ENCODE data around the gene TEX29.

TEX29 gene

GRCh38 chr13:111359237-111359915 is 38.9 kb downstream of the TEX29 start:
- no peak overlapping the region for H3K4me3 ChIP-seq (ENCODE audit: low read length in 2 of 2)
- H3K36me3 ChIP-seq (ENCODE audit: control insufficient read depth in 2 of 2, insufficient read depth in 2 of 2, low read length in 2 of 2): no peaks in the 10 kb centered on the region
- H3K27me3 ChIP-seq (ENCODE audit: control insufficient read depth in 1 of 2, insufficient read depth in 2 of 2, low read length in 2 of 2): peaks cover 17 to 18% of the 10 kb centered on the region in 2 donors
- no peak overlapping the region for H3K27ac ChIP-seq (ENCODE audit: low read length)
- no peaks in the 10 kb centered on the region for H3K4me1 ChIP-seq (ENCODE audit: control insufficient read depth, insufficient read depth, low read length)
- H3K9ac ChIP-seq (ENCODE audit: low read length in 2 of 2): no peak overlapping the region
- H3K9me3 ChIP-seq (ENCODE audit: control insufficient read depth in 2 of 2, low read length in 2 of 2): no peaks in the 10 kb centered on the region

DNA sequence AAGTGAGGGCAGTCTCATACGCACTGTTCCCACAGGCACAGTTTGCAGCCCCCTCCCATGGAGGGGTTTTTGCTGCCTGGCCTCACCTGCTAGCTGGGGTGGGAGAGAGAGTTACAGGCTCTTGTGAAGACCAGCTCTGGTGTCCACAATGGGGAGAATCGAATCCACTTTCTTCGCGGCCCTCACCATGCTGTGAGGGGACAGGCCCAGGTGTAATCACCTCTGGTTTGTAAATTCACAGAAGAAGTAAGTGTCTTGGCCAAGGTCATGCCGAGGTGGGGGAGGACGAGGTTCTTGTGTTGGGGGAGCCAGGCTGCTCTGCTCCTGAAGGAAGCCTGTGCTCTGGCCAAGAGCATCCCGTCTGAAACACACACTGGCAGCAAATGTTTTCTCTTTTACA is 39.5 kb downstream of the TEX29 start:
- peaks cover 18% of the 10 kb centered on the region in 2 donors for H3K27me3 ChIP-seq (ENCODE audit: control insufficient read depth in 1 of 2, insufficient read depth in 2 of 2, low read length in 2 of 2)
- no peaks in the 10 kb centered on the region for H3K4me1 ChIP-seq (ENCODE audit: control insufficient read depth, insufficient read depth, low read length)
- no peak overlapping the region for H3K4me3 ChIP-seq (ENCODE audit: low read length in 2 of 2)
- no peak overlapping the region for H3K27ac ChIP-seq (ENCODE audit: low read length)
- H3K9ac ChIP-seq (ENCODE audit: low read length in 2 of 2): no peak overlapping the region
- H3K9me3 ChIP-seq (ENCODE audit: control insufficient read depth in 2 of 2, low read length in 2 of 2): no peaks in the 10 kb centered on the region
- H3K36me3 ChIP-seq (ENCODE audit: control insufficient read depth in 2 of 2, insufficient read depth in 2 of 2, low read length in 2 of 2): no peaks in the 10 kb centered on the region

DNA sequence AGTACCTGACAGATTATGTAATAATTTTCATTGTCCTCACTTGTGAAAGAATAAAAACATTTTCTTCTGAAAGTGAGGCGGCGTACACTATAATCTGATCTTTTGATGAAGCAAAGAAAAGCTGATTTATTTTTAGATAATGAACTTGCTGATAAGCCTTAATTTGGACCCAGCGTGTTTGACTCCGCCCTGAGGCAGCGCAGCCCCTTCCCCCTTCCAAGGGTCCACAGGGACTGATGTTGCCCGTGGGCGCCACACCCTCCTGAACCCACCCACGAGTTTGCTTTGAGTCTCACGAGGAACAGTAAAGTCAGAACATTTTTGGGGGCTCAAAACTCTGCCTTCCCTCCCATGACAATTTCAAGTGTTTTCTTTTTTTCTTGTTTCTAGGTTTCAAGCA is 40.0 kb downstream of the TEX29 start:
- no peaks in the 10 kb centered on the region for H3K36me3 ChIP-seq (ENCODE audit: control insufficient read depth in 2 of 2, insufficient read depth in 2 of 2, low read length in 2 of 2)
- no peak overlapping the region for H3K4me3 ChIP-seq (ENCODE audit: low read length in 2 of 2)
- peaks cover 19 to 22% of the 10 kb centered on the region in 2 donors for H3K27me3 ChIP-seq (ENCODE audit: control insufficient read depth in 1 of 2, insufficient read depth in 2 of 2, low read length in 2 of 2)
- H3K4me1 ChIP-seq (ENCODE audit: control insufficient read depth, insufficient read depth, low read length): no peaks in the 10 kb centered on the region
- no peaks in the 10 kb centered on the region for H3K9me3 ChIP-seq (ENCODE audit: control insufficient read depth in 2 of 2, low read length in 2 of 2)
- no peak overlapping the region for H3K27ac ChIP-seq (ENCODE audit: low read length)
- no peak overlapping the region for H3K9ac ChIP-seq (ENCODE audit: low read length in 2 of 2)

DNA sequence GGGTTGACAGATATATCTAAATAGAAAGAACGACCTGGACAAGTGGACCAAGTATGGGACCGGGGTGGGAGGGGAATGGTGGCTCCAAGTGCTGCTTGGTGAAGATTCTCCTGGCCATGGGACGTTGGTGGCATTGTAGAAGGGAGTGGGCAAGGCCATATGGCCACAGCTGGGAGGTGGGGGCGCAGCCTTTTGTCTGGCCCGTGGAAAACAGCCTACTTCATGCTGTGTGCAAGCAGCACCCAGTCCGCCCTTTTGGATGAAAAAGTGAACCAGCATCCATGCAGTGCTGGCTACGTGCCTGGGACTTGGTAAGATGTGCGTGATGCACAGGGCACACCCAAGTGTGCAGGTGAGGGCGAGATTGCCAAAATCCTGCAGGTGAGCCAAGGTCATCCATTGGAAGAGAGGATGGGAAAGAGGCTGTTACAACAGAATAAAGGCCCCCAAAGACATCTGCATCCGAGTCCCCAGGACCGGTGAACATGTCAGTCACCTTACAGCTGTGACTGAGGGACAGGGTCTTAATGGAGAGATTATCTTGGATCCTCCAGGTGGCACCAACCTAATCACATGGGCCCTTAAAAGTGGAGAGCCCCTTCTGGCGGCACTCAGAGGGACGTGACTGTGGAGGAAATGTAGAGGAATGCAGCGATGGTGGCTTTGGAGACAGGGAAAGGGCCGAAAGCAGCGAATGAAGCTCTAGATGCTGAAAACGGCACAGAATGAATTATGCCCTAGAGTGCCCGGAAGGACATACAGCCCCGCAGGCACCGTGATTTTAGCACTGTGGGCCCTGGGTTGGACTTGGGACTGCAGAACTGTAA is 40.8 kb downstream of the TEX29 start:
- Histone ChIP-seq H3K9ac (ENCODE audit: low read length in 2 of 2) (no peak overlapping the region), H3K4me1 (ENCODE audit: control insufficient read depth, insufficient read depth, low read length) (no peaks in the 10 kb centered on the region), H3K27ac (ENCODE audit: low read length) (no peak overlapping the region), H3K27me3 (ENCODE audit: control insufficient read depth in 1 of 2, insufficient read depth in 2 of 2, low read length in 2 of 2) (peaks cover 19 to 22% of the 10 kb centered on the region in 2 donors), H3K4me3 (ENCODE audit: low read length in 2 of 2) (no peak overlapping the region), H3K36me3 (ENCODE audit: control insufficient read depth in 2 of 2, insufficient read depth in 2 of 2, low read length in 2 of 2) (no peaks in the 10 kb centered on the region), H3K9me3 (ENCODE audit: control insufficient read depth in 2 of 2, low read length in 2 of 2) (no peaks in the 10 kb centered on the region)

DNA sequence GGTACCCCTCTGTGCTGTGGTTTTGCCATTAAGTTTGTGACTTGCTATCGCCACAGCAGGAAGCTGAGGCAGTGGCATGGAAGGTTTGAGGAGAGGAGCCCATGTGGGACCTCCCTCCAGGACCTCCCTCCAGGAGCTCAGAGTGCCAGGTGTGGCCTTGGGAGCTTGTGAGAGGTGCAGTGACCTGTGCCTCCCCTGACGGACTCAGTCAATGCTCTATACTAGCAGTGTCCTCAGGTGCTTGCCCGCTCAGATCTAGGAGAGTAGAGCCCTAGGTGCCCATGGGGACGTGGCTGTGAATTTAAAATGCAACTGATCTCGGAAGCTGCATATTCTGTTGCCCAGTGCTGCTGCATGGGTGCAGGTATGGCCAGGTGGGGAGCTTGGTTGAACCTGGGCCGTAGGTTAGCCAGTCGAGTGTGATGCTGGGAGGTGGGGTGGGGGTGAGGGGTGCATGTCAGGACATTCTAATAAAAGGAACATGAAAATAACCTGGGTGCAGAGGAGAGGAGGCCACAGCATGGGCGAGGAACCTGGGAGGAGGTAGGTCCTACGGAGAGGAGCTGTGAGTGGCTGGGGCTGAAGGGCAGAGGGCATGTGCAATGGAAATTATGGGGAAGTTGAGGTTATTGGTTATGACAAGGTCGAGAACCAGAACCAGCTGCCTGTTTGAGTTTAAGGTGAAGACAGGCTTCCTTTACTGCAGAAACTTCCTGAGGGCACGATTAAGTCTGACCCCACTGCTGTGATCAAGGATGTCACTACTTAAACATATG is 41.6 kb downstream of the TEX29 start:
- peaks cover 19 to 22% of the 10 kb centered on the region in 2 donors for H3K27me3 ChIP-seq (ENCODE audit: control insufficient read depth in 1 of 2, insufficient read depth in 2 of 2, low read length in 2 of 2)
- no peak overlapping the region for H3K9ac ChIP-seq (ENCODE audit: low read length in 2 of 2)
- no peaks in the 10 kb centered on the region for H3K4me1 ChIP-seq (ENCODE audit: control insufficient read depth, insufficient read depth, low read length)
- no peak overlapping the region for H3K4me3 ChIP-seq (ENCODE audit: low read length in 2 of 2)
- H3K36me3 ChIP-seq (ENCODE audit: control insufficient read depth in 2 of 2, insufficient read depth in 2 of 2, low read length in 2 of 2): no peaks in the 10 kb centered on the region
- H3K27ac ChIP-seq (ENCODE audit: low read length): no peak overlapping the region
- no peaks in the 10 kb centered on the region for H3K9me3 ChIP-seq (ENCODE audit: control insufficient read depth in 2 of 2, low read length in 2 of 2)

DNA sequence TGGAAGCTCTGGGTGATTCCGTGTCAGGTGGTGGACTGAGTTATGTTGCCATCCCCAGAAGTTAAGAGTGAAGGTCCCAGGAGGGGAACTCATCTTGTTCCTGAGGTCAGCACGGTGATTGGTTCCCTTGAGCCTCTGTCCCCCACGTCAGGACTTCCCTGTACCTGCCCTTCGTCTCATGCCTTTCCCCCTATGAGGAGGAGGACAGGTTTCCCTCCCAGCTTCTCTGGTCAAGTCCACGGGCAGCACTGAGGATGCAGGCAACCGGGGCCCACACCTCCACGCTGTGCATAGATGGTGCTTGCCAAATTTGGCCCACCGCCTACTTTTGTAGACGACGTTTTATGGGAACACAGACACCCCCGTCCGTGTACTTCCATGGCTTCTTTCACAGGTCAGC is 42.7 kb downstream of the TEX29 start:
- H3K27ac ChIP-seq (ENCODE audit: low read length): no peak overlapping the region
- H3K36me3 ChIP-seq (ENCODE audit: control insufficient read depth in 2 of 2, insufficient read depth in 2 of 2, low read length in 2 of 2): no peaks in the 10 kb centered on the region

GRCh38 chr13:111363591-111363990 is 43.1 kb downstream of the TEX29 start:
- H3K9me3 ChIP-seq (ENCODE audit: control insufficient read depth in 2 of 2, low read length in 2 of 2): no peaks in the 10 kb centered on the region
- H3K27ac ChIP-seq (ENCODE audit: low read length): no peak overlapping the region
- no peak overlapping the region for H3K4me3 ChIP-seq (ENCODE audit: low read length in 2 of 2)
- H3K27me3 ChIP-seq (ENCODE audit: control insufficient read depth in 1 of 2, insufficient read depth in 2 of 2, low read length in 2 of 2): peaks cover 18 to 19% of the 10 kb centered on the region in 2 donors
- H3K36me3 ChIP-seq (ENCODE audit: control insufficient read depth in 2 of 2, insufficient read depth in 2 of 2, low read length in 2 of 2): no peaks in the 10 kb centered on the region
- H3K4me1 ChIP-seq (ENCODE audit: control insufficient read depth, insufficient read depth, low read length): no peaks in the 10 kb centered on the region
- no peak overlapping the region for H3K9ac ChIP-seq (ENCODE audit: low read length in 2 of 2)

More for the DNA sequence above, 42.7 kb downstream of the TEX29 start:
- Histone ChIP-seq H3K9ac (ENCODE audit: low read length in 2 of 2) (no peak overlapping the region), H3K27me3 (ENCODE audit: control insufficient read depth in 1 of 2, insufficient read depth in 2 of 2, low read length in 2 of 2) (peaks cover 18 to 19% of the 10 kb centered on the region in 2 donors), H3K9me3 (ENCODE audit: control insufficient read depth in 2 of 2, low read length in 2 of 2) (no peaks in the 10 kb centered on the region), H3K4me3 (ENCODE audit: low read length in 2 of 2) (no peak overlapping the region), H3K4me1 (ENCODE audit: control insufficient read depth, insufficient read depth, low read length) (no peaks in the 10 kb centered on the region)

DNA sequence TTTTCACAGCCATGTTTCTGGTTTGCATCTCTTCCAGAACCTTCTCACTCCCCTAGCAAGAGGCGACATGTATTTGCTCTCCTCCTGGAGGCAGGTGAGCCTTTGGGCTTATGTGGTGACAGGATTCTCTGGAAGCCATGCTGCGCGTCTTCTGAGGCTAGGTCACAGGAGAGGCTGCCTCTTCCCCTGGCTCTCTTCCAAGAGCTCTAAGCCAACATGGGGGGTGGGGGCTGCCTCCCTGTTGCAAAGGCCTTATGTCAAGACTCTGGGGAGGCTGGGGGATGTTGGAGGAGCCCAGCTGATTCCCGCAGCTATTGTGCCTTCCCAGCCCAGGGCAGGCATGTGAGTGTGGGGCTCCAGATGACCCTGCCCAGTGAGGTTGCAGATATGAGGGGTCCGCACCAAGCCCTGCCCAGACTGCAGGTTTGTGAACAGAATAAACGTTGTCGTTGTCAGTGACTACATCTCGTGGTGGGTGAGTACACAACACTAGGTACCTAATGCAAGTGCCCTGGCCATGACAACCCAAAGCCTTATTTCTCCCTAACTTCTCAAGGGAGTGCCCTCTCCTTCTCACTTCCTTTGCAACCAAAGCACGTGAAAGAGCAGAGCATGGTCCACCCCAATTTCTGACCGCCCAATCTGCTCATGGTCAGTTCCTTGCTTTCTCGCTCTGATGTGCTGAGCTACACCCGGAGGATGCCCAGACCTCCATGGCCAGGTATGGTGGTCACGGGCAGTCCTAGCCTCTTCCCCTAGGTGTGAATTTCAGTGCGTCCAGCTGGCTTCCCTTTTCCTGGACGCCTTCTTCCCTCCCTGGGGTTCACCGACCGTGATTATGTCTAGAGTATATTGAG is 44.9 kb downstream of the TEX29 start:
- Histone ChIP-seq H3K4me3 (ENCODE audit: low read length in 2 of 2) (no peak overlapping the region), H3K27me3 (ENCODE audit: control insufficient read depth in 1 of 2, insufficient read depth in 2 of 2, low read length in 2 of 2) (peaks cover 15 to 19% of the 10 kb centered on the region in 2 donors), H3K9ac (ENCODE audit: low read length in 2 of 2) (no peak overlapping the region), H3K27ac (ENCODE audit: low read length) (no peak overlapping the region), H3K9me3 (ENCODE audit: control insufficient read depth in 2 of 2, low read length in 2 of 2) (no peaks in the 10 kb centered on the region), H3K4me1 (ENCODE audit: control insufficient read depth, insufficient read depth, low read length) (no peaks in the 10 kb centered on the region), H3K36me3 (ENCODE audit: control insufficient read depth in 2 of 2, insufficient read depth in 2 of 2, low read length in 2 of 2) (no peaks in the 10 kb centered on the region)

DNA sequence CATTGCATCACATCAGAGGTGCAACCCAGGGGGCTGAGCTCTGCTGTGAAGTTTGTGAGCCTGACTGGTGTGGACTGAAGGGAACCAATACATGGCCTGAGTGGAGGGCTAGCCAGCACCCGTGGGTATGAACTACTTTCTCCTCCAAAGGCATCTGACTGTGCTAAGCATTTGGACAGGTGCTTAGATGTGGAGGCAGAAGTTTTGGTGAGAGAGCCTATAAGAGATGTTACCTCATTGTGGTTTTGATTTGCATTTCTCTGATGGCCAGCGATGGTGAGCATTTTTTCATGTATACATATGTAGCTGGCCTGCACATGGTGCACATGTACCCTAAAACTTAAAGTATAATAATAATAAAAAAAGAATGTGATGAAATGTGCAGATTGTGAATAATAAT is 46.9 kb downstream of the TEX29 start:
- Histone ChIP-seq H3K27ac (ENCODE audit: low read length) (no peak overlapping the region), H3K9me3 (ENCODE audit: control insufficient read depth in 2 of 2, low read length in 2 of 2) (no peaks in the 10 kb centered on the region), H3K9ac (ENCODE audit: low read length in 2 of 2) (no peak overlapping the region), H3K27me3 (ENCODE audit: control insufficient read depth in 1 of 2, insufficient read depth in 2 of 2, low read length in 2 of 2) (peaks cover 10 to 11% of the 10 kb centered on the region in 2 donors), H3K4me1 (ENCODE audit: control insufficient read depth, insufficient read depth, low read length) (no peaks in the 10 kb centered on the region), H3K36me3 (ENCODE audit: control insufficient read depth in 2 of 2, insufficient read depth in 2 of 2, low read length in 2 of 2) (no peaks in the 10 kb centered on the region), H3K4me3 (ENCODE audit: low read length in 2 of 2) (no peak overlapping the region)

DNA sequence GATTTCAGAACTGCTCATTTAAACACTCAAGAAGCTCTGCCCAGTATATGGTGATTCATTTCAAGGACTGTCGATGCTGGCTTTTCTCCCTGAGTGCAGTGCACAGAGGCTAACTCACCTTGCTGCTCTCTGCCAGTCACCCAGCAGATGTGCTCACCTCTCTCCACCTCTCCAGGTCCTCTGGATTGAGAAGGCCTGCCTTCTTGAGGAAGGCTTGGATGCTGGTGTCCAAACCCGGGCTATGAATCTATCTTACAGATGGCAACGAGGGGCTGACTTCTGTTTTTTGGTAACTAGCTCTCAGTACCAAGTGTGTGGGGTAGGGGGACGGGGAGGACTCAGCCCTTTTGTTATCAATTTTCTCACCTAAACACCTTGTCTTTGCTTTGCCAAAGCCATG is 47.6 kb downstream of the TEX29 start:
- Histone ChIP-seq H3K36me3 (ENCODE audit: control insufficient read depth in 2 of 2, insufficient read depth in 2 of 2, low read length in 2 of 2) (no peaks in the 10 kb centered on the region), H3K9ac (ENCODE audit: low read length in 2 of 2) (no peak overlapping the region), H3K27me3 (ENCODE audit: control insufficient read depth in 1 of 2, insufficient read depth in 2 of 2, low read length in 2 of 2) (peaks cover 8 to 11% of the 10 kb centered on the region in 2 donors), H3K4me3 (ENCODE audit: low read length in 2 of 2) (no peak overlapping the region), H3K4me1 (ENCODE audit: control insufficient read depth, insufficient read depth, low read length) (no peaks in the 10 kb centered on the region), H3K27ac (ENCODE audit: low read length) (no peak overlapping the region), H3K9me3 (ENCODE audit: control insufficient read depth in 2 of 2, low read length in 2 of 2) (no peaks in the 10 kb centered on the region)
